ENCODE results near the gene ARHGAP42.

Gene ARHGAP42

GRCh38 chr11:100759856-100760255 is 72.8 kb downstream of the ARHGAP42 start:
- DNase-seq (ENCODE audit: low read depth, low spot score): no peak

GRCh38 chr11:100760744-100761143 is 73.7 kb downstream of the ARHGAP42 start:
- no peak for DNase-seq (ENCODE audit: low read depth, low spot score)

- no peak for DNase-seq (ENCODE audit: low read depth, low spot score)
Measured at GRCh38 chr11:100761841-100762240, 74.8 kb downstream of the ARHGAP42 start.

GRCh38 chr11:100766764-100767163 is 79.7 kb downstream of the ARHGAP42 start:
- DNase-seq (ENCODE audit: low read depth, low spot score): no peak

GRCh38 chr11:100769165-100769564 is 82.1 kb downstream of the ARHGAP42 start:
- DNase-seq (ENCODE audit: low read depth, low spot score): peak; percentile 67

GRCh38 chr11:100769617-100770016 is 82.5 kb downstream of the ARHGAP42 start:
- DNase-seq (ENCODE audit: low read depth, low spot score): no peak

GRCh38 chr11:100774132-100774531 is 87.0 kb downstream of the ARHGAP42 start:
- DNase-seq (ENCODE audit: low read depth, low spot score): no peak

- peak; percentile 68 for DNase-seq (ENCODE audit: low read depth, low spot score)
Measured at GRCh38 chr11:100774859-100775258, 87.8 kb downstream of the ARHGAP42 start.

- peak; percentile 82 for DNase-seq (ENCODE audit: low read depth, low spot score)
Measured at GRCh38 chr11:100776212-100776896, 89.3 kb downstream of the ARHGAP42 start.

- DNase-seq (ENCODE audit: low read depth, low spot score): no peak
Measured at GRCh38 chr11:100777103-100777502, 90.0 kb downstream of the ARHGAP42 start.

- no peak for DNase-seq (ENCODE audit: low read depth, low spot score)
Measured at GRCh38 chr11:100777736-100778135, 90.6 kb downstream of the ARHGAP42 start.

- DNase-seq (ENCODE audit: low read depth, low spot score): no peak
Measured at GRCh38 chr11:100778166-100778785, 91.2 kb downstream of the ARHGAP42 start.

- DNase-seq (ENCODE audit: low read depth, low spot score): no peak
Measured at GRCh38 chr11:100780470-100780869, 93.4 kb downstream of the ARHGAP42 start.

GRCh38 chr11:100785148-100785983 is 98.3 kb downstream of the ARHGAP42 start:
- DNase-seq (ENCODE audit: low read depth, low spot score): no peak

- DNase-seq (ENCODE audit: low read depth, low spot score): no peak
Measured at GRCh38 chr11:100788561-100789295, 101.6 kb downstream of the ARHGAP42 start.

- no peak for DNase-seq (ENCODE audit: low read depth, low spot score)
Measured at GRCh38 chr11:100789500-100789899, 102.4 kb downstream of the ARHGAP42 start.

GRCh38 chr11:100790073-100790472 is 103.0 kb downstream of the ARHGAP42 start:
- DNase-seq (ENCODE audit: low read depth, low spot score): no peak

- no peak for DNase-seq (ENCODE audit: low read depth, low spot score)
Measured at GRCh38 chr11:100791103-100791502, 104.0 kb downstream of the ARHGAP42 start.

GRCh38 chr11:100791860-100792259 is 104.8 kb downstream of the ARHGAP42 start:
- DNase-seq (ENCODE audit: low read depth, low spot score): no peak

- DNase-seq (ENCODE audit: low read depth, low spot score): no peak
Measured at GRCh38 chr11:100793525-100793924, 106.4 kb downstream of the ARHGAP42 start.

- DNase-seq (ENCODE audit: low read depth, low spot score): no peak
Measured at GRCh38 chr11:100794446-100794845, 107.4 kb downstream of the ARHGAP42 start.

GRCh38 chr11:100799445-100799844 is 112.4 kb downstream of the ARHGAP42 start:
- DNase-seq (ENCODE audit: low read depth, low spot score): no peak

Data from astrocyte of the hippocampus (primary cell).